HCT116 (cell line): Measurements from ENCODE around the gene TMEM260. TPM values are rescaled to one million over a fixed set of nuclear protein-coding genes. Genes with fewer than 3 reads are reported as not detected.

Source experiments
- ATAC-seq: fragments of 200-7000 bp; cut with Tn5 transposase; 2 replicates; pipeline ENCODE4 v1.9.1; 2020; ENCODE audit warnings: mild to moderate bottlenecking, moderate library complexity
- BruUV-seq: library from RNA; stranded (reverse); fragments of 400-500 nt; replicated peaks from 2 replicates; lab custom pipeline; 2021; lab: Mats Ljungman, UMichigan
- CTCF ChIA-PET: fragments of 300-600 bp; sonication (Branson Sonifier 250); formaldehyde crosslinking; loops from one replicate; lab custom pipeline; 2021; ENCODE audit warnings: antibody characterized with exemption; lab: Charles Lee
- POLR2A ChIA-PET: fragments of 300-600, 350-600 bp; sonication (Branson Sonifier 250); formaldehyde crosslinking; loops from one replicate; lab custom pipeline; 2021; ENCODE audit warnings: antibody characterized with exemption; lab: Charles Lee
- RAD21 ChIA-PET, 2 experiments: fragments of 300-600 bp; sonication (Branson Sonifier 250); formaldehyde crosslinking; loops; one replicate each; lab custom pipeline; 2023; ENCODE audit warnings: low total read pairs in 2 of 2; ENCODE audit not compliant: uncharacterized antibody in 2 of 2, unreplicated experiment in 2 of 2, low non-redundant PET in 1 of 2; lab: Charles Lee
- DNase-seq: peaks from one replicate; pipeline ENCODE4 v3.0.0-alpha.2; 2010; ENCODE audit warnings: low read depth, low spot score
- H2AFZ ChIP-seq: fragments of 200-600 bp; shearing (Covaris generic), sonication (generic); 2 replicates; pipeline ENCODE4 v1.6.1; 2017; ENCODE audit warnings: low read depth, mixed run types, mixed read lengths, antibody characterized with exemption, low read length; ENCODE audit not compliant: poor library complexity, severe bottlenecking
- H3K27ac ChIP-seq: 2 replicates; pipeline ENCODE4 v1.5.1; 2012; ENCODE audit warnings: low read depth, low read length
- H3K27me3 ChIP-seq: fragments of 200-600 bp; sonication (generic); 2 replicates; pipeline ENCODE4 v1.6.1; 2016; ENCODE audit warnings: mixed run types, low read length, mixed read lengths; ENCODE audit not compliant: insufficient read depth
- H3K36me3 ChIP-seq, 2 experiments: fragments of 200-500 bp in 1 of 2; fragments of 200-600 bp in 1 of 2; sonication (Bioruptor generic) in 1 of 2; sonication (generic) in 1 of 2; 2 replicates each; pipeline versions ENCODE4 v1.5.1 to v1.6.1; 2014 to 2016; ENCODE audit warnings: low read length in 2 of 2, inconsistent platforms in 1 of 2, mixed read lengths in 1 of 2, mixed run types in 1 of 2; ENCODE audit not compliant: insufficient read depth in 2 of 2, control insufficient read depth in 1 of 2
- H3K4me1 ChIP-seq, 2 experiments: fragments of 200-600 bp in 1 of 2; sonication (generic) in 1 of 2; 2 replicates each; pipeline versions ENCODE4 v1.5.1 to v1.6.1; 2012 to 2017; ENCODE audit warnings: low read length in 2 of 2, inconsistent platforms in 1 of 2, mild to moderate bottlenecking in 1 of 2, mixed read lengths in 1 of 2, mixed run types in 1 of 2, moderate library complexity in 1 of 2; ENCODE audit not compliant: insufficient read depth in 2 of 2, control insufficient read depth in 1 of 2
- H3K4me2 ChIP-seq: fragments of 200-600 bp; sonication (generic); 2 replicates; pipeline ENCODE4 v1.6.1; 2017; ENCODE audit warnings: mixed run types, low read length, mixed read lengths
- H3K4me3 ChIP-seq, 2 experiments: fragments of 200-600 bp in 1 of 2; sonication (generic) in 1 of 2; replicated peaks in 1 of 2; 2 replicates each; pipeline ENCODE4 v1.5.1; 2011 to 2016; ENCODE audit warnings: low read length in 2 of 2, control low read depth in 1 of 2, low read depth in 1 of 2, mild to moderate bottlenecking in 1 of 2, mixed read lengths in 1 of 2, mixed run types in 1 of 2
- H3K79me2 ChIP-seq: fragments of 200-600 bp; sonication (generic); 2 replicates; pipeline ENCODE4 v1.6.1; 2017; ENCODE audit warnings: mild to moderate bottlenecking, mixed run types, low read length, moderate library complexity, mixed read lengths; ENCODE audit not compliant: insufficient read depth
- H3K9ac ChIP-seq: fragments of 200-600 bp; sonication (generic); 2 replicates; pipeline ENCODE4 v1.6.1; 2016; ENCODE audit warnings: low read length, mixed read lengths
- H3K9me2 ChIP-seq: fragments of 200-600 bp; sonication (generic), shearing (Covaris generic); 2 replicates; pipeline ENCODE4 v1.6.1; 2017; ENCODE audit warnings: mixed run types, mild to moderate bottlenecking, moderate library complexity; ENCODE audit not compliant: insufficient read depth
- H3K9me3 ChIP-seq, 2 experiments: fragments of 200-500 bp in 1 of 2; fragments of 200-600 bp in 1 of 2; sonication (Bioruptor generic) in 1 of 2; sonication (generic) in 1 of 2; 2 replicates each; pipeline ENCODE4 v1.6.1; 2014 to 2017; ENCODE audit warnings: low read length in 2 of 2, mixed read lengths in 2 of 2, inconsistent platforms in 1 of 2, low read depth in 1 of 2, mild to moderate bottlenecking in 1 of 2, mixed run types in 1 of 2, moderate library complexity in 1 of 2; ENCODE audit not compliant: control insufficient read depth in 1 of 2, insufficient read depth in 1 of 2
- H4K20me1 ChIP-seq: fragments of 200-600 bp; sonication (generic), shearing (Covaris generic); 2 replicates; pipeline ENCODE4 v1.6.1; 2017; ENCODE audit warnings: mixed run types, mild to moderate bottlenecking, moderate library complexity; ENCODE audit not compliant: insufficient read depth
- CEBPB ChIP-seq: IDR thresholded peaks from 2 replicates; pipeline ENCODE4 v1.6.1; 2012; ENCODE audit warnings: low read depth
- EGR1 ChIP-seq: IDR thresholded peaks from 2 replicates; pipeline ENCODE4 v1.6.1; 2012; ENCODE audit warnings: low read depth
- ELF1 ChIP-seq: IDR thresholded peaks from 2 replicates; pipeline ENCODE4 v1.6.1; 2012; ENCODE audit warnings: low read depth, borderline replicate concordance
- EZH2 ChIP-seq: fragments of 200-600 bp; sonication (generic); IDR thresholded peaks from 2 replicates; pipeline ENCODE4 v1.6.1; 2017; ENCODE audit warnings: antibody characterized with exemption, mixed run types
- EZH2phosphoT487 ChIP-seq: fragments of 200-600 bp; IDR thresholded peaks from 2 replicates; pipeline ENCODE4 v1.6.1; 2018; ENCODE audit warnings: antibody characterized with exemption, borderline replicate concordance
- FOSL1 ChIP-seq: IDR thresholded peaks from 2 replicates; pipeline ENCODE4 v1.6.1; 2012; ENCODE audit warnings: low read depth
- JUND ChIP-seq: IDR thresholded peaks from 2 replicates; pipeline ENCODE4 v1.6.1; 2012
- MAX ChIP-seq: IDR thresholded peaks from 2 replicates; pipeline ENCODE4 v1.6.1; 2012
- POLR2A ChIP-seq: IDR thresholded peaks from 2 replicates; pipeline ENCODE4 v1.7.0; 2011; ENCODE audit warnings: borderline replicate concordance; ENCODE audit not compliant: insufficient read depth, insufficient read length; ENCODE audit errors: extremely low read depth
- REST ChIP-seq: IDR thresholded peaks from 2 replicates; pipeline ENCODE4 v1.6.1; 2012; ENCODE audit warnings: low read depth
- SIN3A ChIP-seq: IDR thresholded peaks from 2 replicates; pipeline ENCODE4 v1.6.1; 2012; ENCODE audit warnings: low read depth
- SP1 ChIP-seq: IDR thresholded peaks from 2 replicates; pipeline ENCODE4 v1.6.1; 2012; ENCODE audit warnings: low read depth
- SRF ChIP-seq: IDR thresholded peaks from 2 replicates; pipeline ENCODE4 v1.6.1; 2012; ENCODE audit warnings: low read depth
- TCF7L2 ChIP-seq: IDR thresholded peaks from 2 replicates; pipeline ENCODE4 v1.7.0; 2011; ENCODE audit warnings: borderline replicate concordance, inconsistent platforms; ENCODE audit not compliant: insufficient read depth, insufficient read length; ENCODE audit errors: extremely low read depth
- YY1 ChIP-seq: IDR thresholded peaks from 2 replicates; pipeline ENCODE4 v1.6.1; 2011; ENCODE audit warnings: low read length, low read depth, moderate library complexity, mild to moderate bottlenecking; ENCODE audit not compliant: insufficient replicate concordance; ENCODE audit errors: extremely low read depth
- ZFX ChIP-seq: fragments of 450-650 bp; IDR thresholded peaks from 2 replicates; pipeline ENCODE4 v1.6.1; 2017
- ZNF274 ChIP-seq: fragments of 200-500 bp; sonication (Bioruptor generic); IDR thresholded peaks from 2 replicates; pipeline ENCODE4 v1.6.1; 2014; ENCODE audit warnings: mild to moderate bottlenecking, low read depth, low read length, inconsistent platforms
- intact Hi-C: fragments of 100-400 bp; cut with micrococcal nuclease; formaldehyde crosslinking; loops from 2 replicates; pipeline ENCODE4 v1.10.0; 2022
- total RNA-seq: library from RNA; stranded (reverse); gene quantifications from one replicate; pipeline ENCODE4 v1.2.1, GENCODE V29; 2021; ENCODE audit not compliant: unreplicated experiment
- TF ChIP-seq, protein P1 (sequence below), 3 experiments: fragments of 200-600 bp in 1 of 3; sonication (generic) in 1 of 3; IDR thresholded peaks in 2 of 3; conservative IDR thresholded peaks in 1 of 3; 2 replicates each; pipeline ENCODE4 v1.5.1; 2012 to 2017; ENCODE audit warnings: low read depth in 2 of 3, low read length in 2 of 3, antibody characterized with exemption in 1 of 3, borderline replicate concordance in 1 of 3, control low read depth in 1 of 3, mild to moderate bottlenecking in 1 of 3, mixed read lengths in 1 of 3, mixed run types in 1 of 3, moderate library complexity in 1 of 3; ENCODE audit not compliant: insufficient read depth in 1 of 3
- TF ChIP-seq, protein P2 (sequence below): IDR thresholded peaks from 2 replicates; pipeline ENCODE4 v1.6.1; 2011; ENCODE audit warnings: mild to moderate bottlenecking, low read length, moderate library complexity; ENCODE audit not compliant: insufficient replicate concordance; ENCODE audit errors: extremely low read depth

TMEM260 gene
- total RNA-seq, 1 experiment from 2014 or later, result 12.5 TPM

GRCh38 chr14:56666294-56666693 is 86.7 kb downstream of the TMEM260 start:
- intact Hi-C loops, result no loop called here
- TF ChIP-seq ZNF274 (no peak), EZH2 (no peak), JUND (no peak), EZH2phosphoT487 (no peak), CEBPB (no peak), MAX (no peak), EGR1 (no peak), YY1 (no peak), FOSL1 (no peak), ZFX (no peak), SP1 (no peak), SIN3A (no peak), ELF1 (no peak), SRF (no peak), POLR2A (no peak), REST (no peak), TCF7L2 (no peak)
- TF ChIP-seq, protein P1, sequence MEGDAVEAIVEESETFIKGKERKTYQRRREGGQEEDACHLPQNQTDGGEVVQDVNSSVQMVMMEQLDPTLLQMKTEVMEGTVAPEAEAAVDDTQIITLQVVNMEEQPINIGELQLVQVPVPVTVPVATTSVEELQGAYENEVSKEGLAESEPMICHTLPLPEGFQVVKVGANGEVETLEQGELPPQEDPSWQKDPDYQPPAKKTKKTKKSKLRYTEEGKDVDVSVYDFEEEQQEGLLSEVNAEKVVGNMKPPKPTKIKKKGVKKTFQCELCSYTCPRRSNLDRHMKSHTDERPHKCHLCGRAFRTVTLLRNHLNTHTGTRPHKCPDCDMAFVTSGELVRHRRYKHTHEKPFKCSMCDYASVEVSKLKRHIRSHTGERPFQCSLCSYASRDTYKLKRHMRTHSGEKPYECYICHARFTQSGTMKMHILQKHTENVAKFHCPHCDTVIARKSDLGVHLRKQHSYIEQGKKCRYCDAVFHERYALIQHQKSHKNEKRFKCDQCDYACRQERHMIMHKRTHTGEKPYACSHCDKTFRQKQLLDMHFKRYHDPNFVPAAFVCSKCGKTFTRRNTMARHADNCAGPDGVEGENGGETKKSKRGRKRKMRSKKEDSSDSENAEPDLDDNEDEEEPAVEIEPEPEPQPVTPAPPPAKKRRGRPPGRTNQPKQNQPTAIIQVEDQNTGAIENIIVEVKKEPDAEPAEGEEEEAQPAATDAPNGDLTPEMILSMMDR (IDR thresholded peaks at IDR 0.05 in 2 of 3, conservative IDR thresholded peaks at IDR 0.05 in 1 of 3; ENCODE audit: borderline replicate concordance in 1 of 3, insufficient read depth in 1 of 3, low read depth in 2 of 3, low read length in 2 of 3), result no peak
- TF ChIP-seq, protein P2, sequence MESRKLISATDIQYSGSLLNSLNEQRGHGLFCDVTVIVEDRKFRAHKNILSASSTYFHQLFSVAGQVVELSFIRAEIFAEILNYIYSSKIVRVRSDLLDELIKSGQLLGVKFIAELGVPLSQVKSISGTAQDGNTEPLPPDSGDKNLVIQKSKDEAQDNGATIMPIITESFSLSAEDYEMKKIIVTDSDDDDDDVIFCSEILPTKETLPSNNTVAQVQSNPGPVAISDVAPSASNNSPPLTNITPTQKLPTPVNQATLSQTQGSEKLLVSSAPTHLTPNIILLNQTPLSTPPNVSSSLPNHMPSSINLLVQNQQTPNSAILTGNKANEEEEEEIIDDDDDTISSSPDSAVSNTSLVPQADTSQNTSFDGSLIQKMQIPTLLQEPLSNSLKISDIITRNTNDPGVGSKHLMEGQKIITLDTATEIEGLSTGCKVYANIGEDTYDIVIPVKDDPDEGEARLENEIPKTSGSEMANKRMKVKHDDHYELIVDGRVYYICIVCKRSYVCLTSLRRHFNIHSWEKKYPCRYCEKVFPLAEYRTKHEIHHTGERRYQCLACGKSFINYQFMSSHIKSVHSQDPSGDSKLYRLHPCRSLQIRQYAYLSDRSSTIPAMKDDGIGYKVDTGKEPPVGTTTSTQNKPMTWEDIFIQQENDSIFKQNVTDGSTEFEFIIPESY, result no peak
- DNase-seq (no peak), ATAC-seq (no peak)
- Histone ChIP-seq H3K9ac (no peak overlapping the region), H3K4me2 (peak overlapping the region; percentile 31), H3K27me3 (no peaks in the 10 kb centered on the region), H4K20me1 (no peaks in the 10 kb centered on the region), H3K27ac (peak overlapping the region; percentile 5; the same call in 1 of the 2 replicates), H3K4me3 (no peak overlapping the region), H2AFZ (no peak overlapping the region), H3K36me3 (no peaks in the 10 kb centered on the region), H3K9me2 (no peaks in the 10 kb centered on the region), H3K79me2 (no peaks in the 10 kb centered on the region), H3K4me1 (peaks cover 8 to 12% of the 10 kb centered on the region in 2 experiments; a peak in 2 of 4 replicates), H3K9me3 (no peaks in the 10 kb centered on the region)
- ChIA-PET CTCF (no interaction called here), RAD21 (no interaction called here), POLR2A (no interaction called here)
- no TSS peak for BruUV-seq
